Stimulated activated CD8-positive, alpha-beta memory T cell treated with anti-CD3 and anti-CD28 coated beads, Interleukin-7, amount 100 ng/mL, for 1 hour (primary cell): Measurements from ENCODE around the gene CPLANE2.
"Not testable (repeated sequence)": the region's sequence is repeated elsewhere in the genome, so short reads cannot be mapped to it uniquely, and the experiment has no call there.

Source experiments
- DNase-seq, 2 donors: peaks; one replicate each; pipeline ENCODE4 v3.0.0-alpha.2; 2020; ENCODE audit warnings: low read depth in 2 of 2

CPLANE2 gene

GRCh38 chr1:16230744-16231143, 6.2 kb downstream of the CPLANE2 start:
- DNase-seq, result no peak

DNA sequence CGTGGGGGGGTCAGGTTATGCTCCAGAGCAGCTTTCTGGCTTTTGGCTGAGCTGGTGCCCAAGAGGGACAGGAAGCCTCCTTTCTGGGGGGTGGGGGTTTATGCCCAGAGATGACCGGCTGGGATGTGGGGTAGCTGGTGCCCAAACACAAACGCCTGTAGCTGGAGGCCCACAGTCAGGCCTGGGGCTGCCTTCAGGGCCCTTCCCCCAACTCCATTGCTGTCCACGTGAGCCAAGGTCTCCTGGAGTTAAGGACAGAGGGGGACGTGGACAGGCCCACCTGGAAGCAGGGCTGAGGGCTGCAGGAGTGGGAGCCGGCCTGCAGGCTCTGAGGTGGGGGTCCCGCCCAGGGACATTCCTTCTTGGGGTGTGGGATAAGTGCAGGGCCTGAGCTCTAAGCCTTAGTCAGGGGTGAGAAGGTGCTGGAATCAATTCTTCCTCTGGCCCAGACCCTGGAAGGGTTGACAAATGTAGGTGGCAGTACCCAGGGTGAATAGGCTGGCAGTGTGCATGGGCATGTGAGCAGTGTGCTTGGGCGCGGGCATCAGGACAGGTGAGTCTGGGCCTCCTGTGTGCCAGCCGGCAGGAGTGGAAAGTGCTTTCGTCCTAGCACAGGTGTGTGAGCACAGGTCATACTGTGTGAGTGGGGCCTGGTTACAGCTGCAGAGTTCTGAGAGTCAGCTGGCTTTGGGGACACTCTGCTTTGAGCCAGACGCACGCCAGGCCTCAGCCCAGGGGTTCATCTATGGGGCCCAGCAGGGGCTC, 6.8 kb downstream of the CPLANE2 start:
- no peak for DNase-seq

GRCh38 chr1:16226490-16227179, 10.3 kb downstream of the CPLANE2 start:
- DNase-seq, result no peak

DNA sequence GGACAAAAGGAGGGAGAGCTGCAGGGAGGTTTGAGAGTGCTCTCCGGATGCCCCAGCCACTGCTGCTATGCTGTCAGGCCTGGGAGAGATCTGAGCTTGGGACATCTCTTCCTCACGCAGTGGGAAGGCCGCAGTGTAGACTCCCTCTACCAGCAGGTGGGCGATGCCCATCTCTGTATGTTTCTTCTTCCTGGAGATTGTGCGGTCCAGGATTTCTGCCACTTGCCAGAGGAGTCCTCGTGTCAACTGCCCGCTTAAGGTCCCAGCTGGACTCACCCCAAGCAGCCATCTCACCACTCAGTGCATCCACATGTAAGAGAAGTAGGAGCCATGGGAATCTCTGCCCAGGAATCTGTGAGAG, 10.9 kb downstream of the CPLANE2 start:
- DNase-seq, result no peak

- no peak for DNase-seq
These were observed 12.5 kb downstream of the CPLANE2 start for GRCh38 chr1:16224472-16224871.

DNA sequence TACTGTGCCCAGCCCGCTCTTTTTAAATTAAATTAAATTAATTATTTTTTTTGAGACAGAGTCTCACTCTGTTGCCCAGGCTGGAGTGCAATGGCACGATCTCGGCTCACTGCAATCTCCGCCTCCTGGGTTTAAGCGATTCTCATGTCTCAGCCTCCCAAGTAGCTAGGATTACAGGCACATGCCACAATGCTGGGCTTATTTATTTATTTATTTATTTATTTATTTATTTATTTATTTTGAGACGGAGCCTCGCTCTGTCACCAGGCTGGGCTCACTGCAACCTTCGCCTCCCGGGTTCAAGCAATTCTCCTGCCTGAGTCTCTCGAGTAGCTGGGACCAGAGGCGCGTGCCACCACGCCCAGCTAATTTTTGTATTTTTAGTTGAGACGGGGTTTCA, 14.3 kb downstream of the CPLANE2 start:
- DNase-seq, result not testable (repeated sequence)

DNA sequence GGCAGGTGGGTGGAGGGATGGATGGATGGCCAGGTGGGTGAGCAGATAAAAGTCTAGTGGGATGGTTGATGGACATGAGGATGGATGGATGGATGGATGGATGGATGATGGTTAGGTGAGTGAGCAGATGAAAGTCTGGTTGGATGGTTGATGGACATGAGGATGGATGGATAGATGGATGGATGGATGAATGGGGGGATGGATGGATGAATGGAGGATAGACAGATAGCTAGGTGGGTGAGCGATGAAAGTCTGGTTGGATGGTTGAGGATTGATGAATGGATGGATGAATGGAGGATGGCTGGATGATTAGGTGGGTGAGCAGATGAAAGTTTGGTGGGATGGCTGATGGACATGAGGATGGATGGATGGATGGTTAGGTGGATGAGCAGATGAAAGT, 15.5 kb downstream of the CPLANE2 start:
- DNase-seq, result no peak

GRCh38 chr1:16219968-16220500, 16.9 kb downstream of the CPLANE2 start:
- DNase-seq, result no peak

- DNase-seq, result no peak
These were observed 18.3 kb downstream of the CPLANE2 start for GRCh38 chr1:16218674-16219071.

DNA sequence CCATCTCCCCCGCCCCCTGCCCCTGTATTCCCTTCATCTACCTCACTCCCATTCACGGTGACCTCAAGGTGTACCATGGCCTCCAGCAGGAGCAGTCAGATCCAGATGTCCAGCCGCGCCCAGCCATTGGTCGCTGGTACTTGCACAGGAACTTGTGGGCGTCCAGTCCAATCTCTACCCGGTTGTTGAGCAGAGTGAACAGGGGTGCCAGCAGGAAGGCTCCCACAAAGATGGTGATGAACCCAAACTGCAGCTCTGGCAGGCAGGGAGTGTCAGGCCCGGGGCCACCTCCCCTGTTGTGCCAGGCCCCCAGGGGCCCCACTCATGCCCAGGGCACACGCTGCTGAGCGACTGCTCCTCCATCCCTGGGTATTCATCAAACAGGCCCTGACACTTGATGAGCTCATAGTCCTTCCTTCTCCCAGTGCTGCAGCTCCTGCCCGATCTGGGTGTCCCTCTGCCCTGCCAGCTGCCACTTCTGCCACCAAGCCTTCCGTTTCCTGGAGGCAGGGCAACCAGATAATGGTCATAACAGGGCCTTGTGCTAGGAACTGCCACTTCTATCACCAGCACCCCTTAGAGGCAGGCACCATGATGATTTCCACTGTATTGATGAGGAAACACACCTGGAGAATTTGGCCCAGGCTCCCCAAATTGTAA, 18.8 kb downstream of the CPLANE2 start:
- DNase-seq, result no peak

DNA sequence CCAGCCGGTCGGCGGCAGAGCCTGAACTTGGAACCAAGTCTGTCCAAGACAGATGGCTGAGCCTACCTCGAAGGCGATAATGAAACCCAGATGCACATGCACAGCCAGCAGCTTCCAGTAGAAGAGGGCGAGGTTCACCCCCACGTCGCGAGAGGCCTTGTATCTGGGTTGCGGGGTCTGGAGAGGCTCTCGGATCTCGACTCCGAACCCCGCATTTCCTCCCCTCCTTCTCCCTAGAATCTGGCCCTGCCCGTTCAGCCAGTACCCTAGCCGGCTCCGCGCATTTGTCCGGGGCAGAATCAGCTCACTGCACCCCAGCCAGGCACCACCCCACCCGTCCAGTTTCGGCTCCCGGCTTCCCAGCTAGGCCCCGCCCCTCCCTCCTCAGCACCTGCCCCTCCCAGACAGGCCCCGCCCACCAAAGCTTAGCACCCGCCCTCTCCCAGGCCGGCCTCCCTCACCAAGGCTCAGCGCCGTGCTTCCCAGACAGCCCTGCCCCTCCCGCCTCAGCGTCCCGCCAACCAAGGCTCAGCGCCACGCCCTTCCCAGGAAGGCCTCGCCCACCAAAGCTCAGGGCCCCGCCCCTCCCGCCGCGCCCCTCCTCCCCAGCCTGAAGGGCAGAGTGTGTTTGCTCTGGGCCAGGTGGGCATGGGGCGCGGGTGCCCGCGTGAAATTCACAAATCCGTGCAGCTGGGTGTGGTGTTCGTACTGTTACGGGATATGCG, 19.8 kb downstream of the CPLANE2 start:
- DNase-seq, result peak; percentile 80 to 90

GRCh38 chr1:16215882-16216753, 20.9 kb downstream of the CPLANE2 start:
- DNase-seq, result no peak

- DNase-seq, result not testable (repeated sequence)
These were observed 21.7 kb downstream of the CPLANE2 start for GRCh38 chr1:16215240-16215639.

- DNase-seq, result not testable (repeated sequence)
These were observed 23.4 kb downstream of the CPLANE2 start for GRCh38 chr1:16213544-16213943.

GRCh38 chr1:16213013-16213412, 24.0 kb downstream of the CPLANE2 start:
- DNase-seq, result no peak

DNA sequence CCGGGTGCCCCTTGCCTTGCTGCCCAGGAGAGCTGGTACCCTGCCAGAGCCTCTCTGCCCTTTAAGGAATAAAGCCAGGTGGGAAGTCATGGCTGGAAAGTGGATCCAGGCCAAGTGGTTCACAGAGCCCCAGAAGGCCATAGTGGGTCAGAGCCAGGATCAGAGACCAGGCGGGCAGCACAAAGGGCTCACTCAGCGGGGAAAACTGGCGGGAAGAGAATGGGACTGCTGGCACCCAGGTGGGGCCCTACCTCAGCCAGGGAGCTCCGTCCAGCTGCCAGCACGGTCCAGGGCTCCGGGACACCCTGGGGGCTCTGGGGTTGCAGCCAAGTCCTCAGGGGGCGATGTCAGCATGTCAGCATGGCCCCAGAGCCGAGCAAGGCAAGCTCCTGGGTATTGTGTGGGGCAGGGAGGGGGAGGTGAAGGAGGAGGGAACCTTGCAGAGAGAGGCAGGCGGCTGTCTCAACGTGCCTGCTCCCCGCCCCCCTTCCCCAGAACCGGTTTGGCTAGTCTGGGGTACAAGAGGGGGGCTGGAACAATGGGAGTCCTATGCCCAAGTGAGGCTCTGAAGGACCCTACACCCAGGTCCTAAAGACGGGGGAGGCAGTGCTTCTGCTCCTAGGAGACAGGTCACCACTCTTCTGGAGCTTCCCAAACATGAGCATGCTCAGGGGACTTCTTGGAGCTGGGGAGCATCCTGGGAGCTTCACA, 24.6 kb downstream of the CPLANE2 start, which contains the start of gene ARHGEF19:
Gene ARHGEF19, minus strand, starts transcription at position 402 of the 711 bp plus-strand sequence. CDS start 3,598 bp downstream, outside the sequence.
- no peak for DNase-seq

GRCh38 chr1:16211824-16212223, 25.2 kb downstream of the CPLANE2 start:
- no peak for DNase-seq

DNA sequence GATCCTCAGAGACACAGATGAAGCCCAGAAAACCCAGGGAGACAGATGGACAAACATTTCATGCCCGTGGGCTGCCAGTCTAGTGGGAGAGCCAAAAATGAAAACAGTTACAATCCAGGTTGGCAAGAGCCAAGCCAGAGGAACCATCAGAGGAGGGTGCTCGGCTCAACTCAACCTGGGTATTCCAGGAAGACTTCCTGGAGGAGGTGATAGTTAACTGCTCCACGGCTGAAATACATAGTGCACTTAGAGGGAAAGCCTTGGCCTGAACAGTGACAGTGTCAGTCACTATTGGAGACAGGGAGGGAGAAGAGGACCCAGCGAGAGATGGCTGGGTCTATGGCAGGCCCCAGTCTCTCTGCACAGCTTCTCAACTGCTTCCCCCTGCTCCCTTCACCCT, 26.4 kb downstream of the CPLANE2 start:
- no peak for DNase-seq

DNA sequence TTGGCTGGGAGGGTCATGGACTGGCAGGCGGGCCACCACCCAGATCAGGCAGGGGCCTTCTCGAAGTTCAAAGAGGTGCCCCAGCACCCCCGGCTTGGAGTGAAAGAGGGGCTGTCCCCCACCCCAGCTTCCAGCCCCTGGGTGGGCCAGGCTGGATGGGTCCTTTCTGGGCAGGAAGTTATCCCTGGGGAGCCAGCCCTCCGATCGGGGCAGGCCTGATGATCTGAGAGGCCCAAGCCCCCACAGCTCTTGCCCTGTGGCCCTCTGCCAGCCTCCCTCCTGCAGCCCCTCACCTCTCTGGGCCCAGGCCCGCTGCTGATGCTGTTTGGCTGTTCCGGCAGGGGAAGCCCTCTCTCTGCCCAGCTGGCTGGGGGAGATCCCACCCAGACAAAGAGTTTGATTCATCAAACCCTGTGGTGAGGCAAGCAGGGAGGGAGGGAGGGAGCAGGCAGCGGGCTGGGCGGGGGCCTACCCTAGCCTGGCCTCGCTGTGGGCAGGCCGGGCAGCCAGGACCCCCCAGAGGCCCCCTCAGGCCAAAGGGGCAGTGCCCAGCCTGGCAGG, 27.1 kb downstream of the CPLANE2 start:
- DNase-seq, result no peak
